Adipocyte (in vitro differentiated cells): ENCODE results near the gene SLC9A7.

Source experiments
- DNase-seq: peaks from one replicate; pipeline ENCODE4 v3.0.0-alpha.2; 2015; ENCODE audit warnings: low read depth
- H3K27me3 ChIP-seq: replicated peaks from 2 replicates; pipeline ENCODE4 v1.7.0; 2013; ENCODE audit warnings: mild to moderate bottlenecking, low read length, moderate library complexity; ENCODE audit not compliant: control insufficient read depth, insufficient read depth
- H3K36me3 ChIP-seq: 2 replicates; pipeline ENCODE4 v1.7.0; 2013; ENCODE audit warnings: low read length, mild to moderate bottlenecking, moderate library complexity; ENCODE audit not compliant: control insufficient read depth, insufficient read depth, severe bottlenecking
- H3K4me1 ChIP-seq: 2 replicates; pipeline ENCODE4 v1.7.0; 2013; ENCODE audit warnings: mild to moderate bottlenecking, low read length, moderate library complexity; ENCODE audit not compliant: control insufficient read depth, insufficient read depth
- H3K4me3 ChIP-seq: 2 replicates; pipeline ENCODE4 v1.7.0; 2013; ENCODE audit warnings: mild to moderate bottlenecking, low read length, moderate library complexity
- H3K9ac ChIP-seq: 2 replicates; pipeline ENCODE4 v1.7.0; 2013; ENCODE audit warnings: mild to moderate bottlenecking, low read length, moderate library complexity
- H3K9me3 ChIP-seq: 2 replicates; pipeline ENCODE4 v1.7.0; 2013; ENCODE audit warnings: mild to moderate bottlenecking, low read length, moderate library complexity; ENCODE audit not compliant: control insufficient read depth

The SLC9A7 gene

DNA sequence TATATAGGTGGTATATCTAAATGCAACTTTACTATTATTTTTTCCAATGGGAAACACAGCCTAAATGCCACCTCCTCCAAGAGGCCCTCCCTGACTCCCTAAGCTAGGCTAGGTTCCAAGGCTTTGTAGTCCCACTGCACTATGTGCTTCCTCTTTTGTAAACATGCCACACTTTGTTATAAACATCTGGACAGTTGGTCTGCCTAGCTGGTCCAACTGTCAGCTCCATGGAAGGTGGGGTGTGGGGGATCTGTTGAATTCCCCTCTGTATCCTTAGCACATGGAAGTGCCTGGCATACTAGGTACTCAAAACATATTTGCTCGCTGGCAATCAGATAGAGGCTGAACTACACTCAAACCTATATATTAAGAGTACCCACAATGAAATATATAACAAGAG is 63.4 kb downstream of the SLC9A7 start:
- no peak overlapping the region for H3K4me3 ChIP-seq
- no peaks in the 10 kb centered on the region for H3K4me1 ChIP-seq
- DNase-seq, result no peak

DNA sequence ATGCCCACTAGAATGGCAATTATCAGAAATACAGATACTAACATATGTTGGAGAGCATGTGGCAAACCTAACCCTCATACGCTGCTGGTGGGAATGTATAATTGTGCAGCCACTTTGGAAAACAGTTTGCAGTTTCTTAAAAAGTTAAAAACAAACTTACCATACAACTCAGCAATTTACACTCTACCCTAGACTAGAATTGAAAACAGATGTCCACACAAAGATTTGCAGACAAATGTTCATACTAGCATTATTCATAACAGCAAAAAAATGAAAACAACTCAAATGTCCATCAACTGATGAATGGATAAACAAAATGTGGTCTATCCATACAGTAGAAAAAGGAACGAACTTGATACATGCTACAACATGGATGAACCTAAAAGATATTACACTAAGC is 64.4 kb downstream of the SLC9A7 start:
- Histone ChIP-seq H3K9ac (peak overlapping the region; percentile 41), H3K9me3 (no peaks in the 10 kb centered on the region), H3K4me3 (no peak overlapping the region), H3K27me3 (no peaks in the 10 kb centered on the region), H3K4me1 (no peaks in the 10 kb centered on the region), H3K36me3 (no peaks in the 10 kb centered on the region)
- DNase-seq, result peak; percentile 45

More for the DNA sequence above, 63.4 kb downstream of the SLC9A7 start:
- H3K27me3 ChIP-seq, result no peaks in the 10 kb centered on the region
- no peaks in the 10 kb centered on the region for H3K36me3 ChIP-seq
- H3K9me3 ChIP-seq, result no peaks in the 10 kb centered on the region
- H3K9ac ChIP-seq, result no peak overlapping the region

DNA sequence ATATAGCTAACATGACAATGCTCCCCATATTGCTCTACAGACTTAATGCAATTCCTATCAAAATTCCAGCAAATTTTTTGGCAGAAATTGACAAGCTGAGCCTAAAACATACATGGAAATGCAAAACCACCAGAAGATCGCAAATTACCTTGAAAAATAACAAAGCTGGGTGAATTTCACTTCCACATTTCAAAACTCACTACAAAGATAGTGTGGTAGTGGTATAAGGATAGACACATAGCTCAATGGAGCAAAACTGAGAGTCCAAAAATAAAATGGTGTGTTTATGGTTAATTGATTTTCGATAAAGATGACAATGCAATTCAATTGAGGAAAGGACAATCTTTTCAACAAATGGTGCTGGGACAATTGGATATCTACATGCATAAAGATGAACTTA is 65.8 kb downstream of the SLC9A7 start:
- no peaks in the 10 kb centered on the region for H3K9me3 ChIP-seq
- no peaks in the 10 kb centered on the region for H3K36me3 ChIP-seq
- H3K4me1 ChIP-seq, result no peaks in the 10 kb centered on the region
- H3K27me3 ChIP-seq, result no peaks in the 10 kb centered on the region
- DNase-seq, result no peak
- H3K9ac ChIP-seq, result no peak overlapping the region
- H3K4me3 ChIP-seq, result no peak overlapping the region

- no peaks in the 10 kb centered on the region for H3K9me3 ChIP-seq
- no peak for DNase-seq
These were observed 68.1 kb downstream of the SLC9A7 start for GRCh38 chrX:46690818-46691217.

DNA sequence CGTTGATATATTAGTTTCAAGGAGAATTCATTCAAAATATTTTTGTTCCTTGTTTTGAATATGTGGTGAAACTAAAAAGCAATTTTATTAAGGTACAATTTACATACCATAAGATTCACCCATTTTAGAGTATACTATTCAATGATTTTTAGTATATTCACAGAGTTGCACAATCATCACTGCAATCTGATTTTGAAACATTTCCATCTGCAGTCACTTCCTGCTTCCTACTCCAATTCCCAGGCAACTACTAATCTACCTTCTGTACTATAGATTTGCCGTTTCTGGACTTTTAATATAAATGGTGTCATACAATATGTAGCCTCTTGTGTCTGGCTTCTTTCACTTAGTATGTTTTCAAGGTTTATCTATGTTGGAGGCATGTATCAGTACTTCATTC is 71.3 kb downstream of the SLC9A7 start:
- peak; percentile 45 for DNase-seq
- no peaks in the 10 kb centered on the region for H3K36me3 ChIP-seq

More at GRCh38 chrX:46690818-46691217, 68.1 kb downstream of the SLC9A7 start:
- no peaks in the 10 kb centered on the region for H3K4me1 ChIP-seq
- no peaks in the 10 kb centered on the region for H3K27me3 ChIP-seq
- no peaks in the 10 kb centered on the region for H3K36me3 ChIP-seq
- H3K9ac ChIP-seq, result no peak overlapping the region
- no peak overlapping the region for H3K4me3 ChIP-seq

DNA sequence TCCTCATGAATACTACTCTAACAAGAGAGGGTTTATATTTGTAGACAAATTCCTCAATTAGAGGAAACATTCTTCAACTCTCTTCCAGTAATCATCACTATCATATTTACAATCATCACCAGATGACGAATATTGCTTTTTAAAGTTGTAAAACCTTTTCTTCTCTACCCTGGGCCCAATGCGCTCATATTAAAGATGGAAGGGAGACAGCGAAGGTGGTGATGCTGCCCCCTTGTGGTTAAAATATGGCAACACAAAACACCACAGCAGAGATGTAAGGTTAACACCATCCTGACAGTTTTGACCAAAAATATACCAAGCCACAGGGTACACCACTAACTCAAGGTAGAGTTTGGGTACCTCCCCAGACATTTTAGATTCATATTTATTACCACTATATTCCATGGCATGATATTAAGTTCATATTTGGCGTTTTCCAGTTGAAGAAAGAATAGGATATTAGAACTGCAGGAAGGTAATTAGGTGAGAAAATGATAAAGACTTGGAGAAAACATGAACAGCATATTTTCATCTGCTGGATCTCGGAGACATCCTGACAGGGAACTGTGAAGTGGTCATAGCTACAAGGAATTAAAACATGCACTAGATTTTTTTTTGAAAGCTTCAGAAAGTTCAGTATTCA is 72.8 kb downstream of the SLC9A7 start:
- peak; percentile 65 for DNase-seq
- H3K36me3 ChIP-seq, result no peaks in the 10 kb centered on the region
- H3K9me3 ChIP-seq, result no peaks in the 10 kb centered on the region

More for the DNA sequence above, 71.3 kb downstream of the SLC9A7 start:
- Histone ChIP-seq H3K9ac (no peak overlapping the region), H3K4me1 (no peaks in the 10 kb centered on the region), H3K4me3 (no peak overlapping the region), H3K9me3 (no peaks in the 10 kb centered on the region), H3K27me3 (no peaks in the 10 kb centered on the region)

GRCh38 chrX:46683048-46683447 is 75.9 kb downstream of the SLC9A7 start:
- no peak overlapping the region for H3K4me3 ChIP-seq
- H3K27me3 ChIP-seq, result no peaks in the 10 kb centered on the region
- H3K9ac ChIP-seq, result no peak overlapping the region
- no peaks in the 10 kb centered on the region for H3K36me3 ChIP-seq
- no peaks in the 10 kb centered on the region for H3K4me1 ChIP-seq
- H3K9me3 ChIP-seq, result no peaks in the 10 kb centered on the region
- DNase-seq, result peak; percentile 24

More for the DNA sequence above, 72.8 kb downstream of the SLC9A7 start:
- H3K4me3 ChIP-seq, result no peak overlapping the region
- H3K9ac ChIP-seq, result no peak overlapping the region
- no peaks in the 10 kb centered on the region for H3K27me3 ChIP-seq
- no peaks in the 10 kb centered on the region for H3K4me1 ChIP-seq

- H3K9me3 ChIP-seq, result no peaks in the 10 kb centered on the region
- no peak for DNase-seq
These were observed 77.1 kb downstream of the SLC9A7 start for GRCh38 chrX:46681849-46682248.

DNA sequence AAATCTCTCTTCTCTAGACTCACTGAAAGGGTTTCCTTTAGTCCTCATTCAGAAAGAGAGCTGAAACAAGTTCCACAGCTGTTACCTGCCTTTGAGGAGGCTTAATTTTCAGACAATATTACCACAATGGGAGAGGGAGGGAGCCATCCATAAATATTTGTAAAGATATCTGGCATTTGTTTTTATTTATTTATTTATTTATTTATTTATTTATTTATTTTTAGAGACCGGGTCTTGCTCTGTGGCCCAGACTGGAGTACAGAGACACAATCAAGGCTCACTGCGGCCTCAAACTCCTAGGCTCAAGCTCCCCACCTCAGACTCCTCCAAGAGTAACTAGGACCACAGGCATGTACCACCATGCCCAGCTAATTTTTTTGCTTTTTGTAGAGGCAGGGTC is 80.7 kb downstream of the SLC9A7 start:
- no peak for DNase-seq
- Histone ChIP-seq H3K9ac (no peak overlapping the region), H3K27me3 (no peaks in the 10 kb centered on the region), H3K4me1 (no peaks in the 10 kb centered on the region), H3K4me3 (no peak overlapping the region), H3K9me3 (no peaks in the 10 kb centered on the region), H3K36me3 (no peaks in the 10 kb centered on the region)

More at GRCh38 chrX:46681849-46682248, 77.1 kb downstream of the SLC9A7 start:
- Histone ChIP-seq H3K4me3 (no peak overlapping the region), H3K27me3 (no peaks in the 10 kb centered on the region), H3K9ac (no peak overlapping the region), H3K36me3 (no peaks in the 10 kb centered on the region), H3K4me1 (no peaks in the 10 kb centered on the region)

- Histone ChIP-seq H3K4me1 (no peaks in the 10 kb centered on the region), H3K9me3 (no peaks in the 10 kb centered on the region)
- DNase-seq, result no peak
These were observed 82.2 kb downstream of the SLC9A7 start for GRCh38 chrX:46676399-46677356.

GRCh38 chrX:46673620-46674359 is 85.1 kb downstream of the SLC9A7 start:
- DNase-seq, result no peak
- H3K4me1 ChIP-seq, result no peaks in the 10 kb centered on the region
- no peaks in the 10 kb centered on the region for H3K36me3 ChIP-seq
- no peak overlapping the region for H3K9ac ChIP-seq
- no peaks in the 10 kb centered on the region for H3K9me3 ChIP-seq
- H3K27me3 ChIP-seq, result no peaks in the 10 kb centered on the region
- no peak overlapping the region for H3K4me3 ChIP-seq

More at GRCh38 chrX:46676399-46677356, 82.2 kb downstream of the SLC9A7 start:
- no peak overlapping the region for H3K9ac ChIP-seq
- no peaks in the 10 kb centered on the region for H3K27me3 ChIP-seq
- no peaks in the 10 kb centered on the region for H3K36me3 ChIP-seq
- no peak overlapping the region for H3K4me3 ChIP-seq
